Gastrocnemius medialis (tissue), 4 donors: ENCODE data around the gene MAP2. TPM values are rescaled to one million over a fixed set of nuclear protein-coding genes. Genes with fewer than 3 reads are reported as not detected.

Experiments used
- ATAC-seq, 2 donors: fragments of 150-250 bp; one replicate each; pipeline ENCODE4 v1.9.1; 2016
- DNase-seq, 2 donors: peaks; one replicate each; pipeline ENCODE4 v3.0.0-alpha.2; 2019
- H3K27ac ChIP-seq, 4 donors: fragments of 200-600 bp; sonication (generic); 1 replicate in 1 of 4; 2 replicates in 3 of 4; pipeline ENCODE4 v1.5.1; 2016 to 2018; ENCODE audit warnings: mild to moderate bottlenecking in 2 of 4, moderate library complexity in 1 of 4
- H3K27me3 ChIP-seq, 3 donors: fragments of 200-600 bp; sonication (generic) in 2 of 3; 1 replicate in 1 of 3; 2 replicates in 2 of 3; pipeline versions ENCODE4 v1.5.1 to v1.6.0; 2016 to 2019; ENCODE audit warnings: mild to moderate bottlenecking in 1 of 3, moderate library complexity in 1 of 3
- H3K36me3 ChIP-seq, 2 donors: fragments of 200-600 bp; sonication (generic) in 1 of 2; one replicate each; pipeline ENCODE4 v1.5.1; 2017 to 2018
- H3K4me1 ChIP-seq, 2 donors: fragments of 200-600 bp; sonication (generic) in 1 of 2; one replicate each; pipeline ENCODE4 v1.5.1; 2016 to 2017; ENCODE audit warnings: mild to moderate bottlenecking in 2 of 2
- H3K4me3 ChIP-seq, 4 donors: fragments of 200-600 bp; sonication (generic) in 3 of 4; 1 replicate in 1 of 4; 2 replicates in 3 of 4; pipeline ENCODE4 v1.5.1; 2016 to 2019; ENCODE audit warnings: mild to moderate bottlenecking in 2 of 4
- H3K9me3 ChIP-seq, 3 donors: fragments of 200-600 bp; sonication (generic) in 2 of 3; 1 replicate in 1 of 3; 2 replicates in 2 of 3; pipeline ENCODE4 v1.5.1; 2016 to 2019
- POLR2A ChIP-seq, 2 donors: fragments of 450-650 bp; IDR thresholded peaks; one replicate each; pipeline ENCODE4 v1.6.1; 2017; ENCODE audit warnings: antibody characterized with exemption in 2 of 2, mild to moderate bottlenecking in 2 of 2, moderate library complexity in 2 of 2
- in situ Hi-C, 4 donors: fragments of 200-750 bp; cut with MboI; loops; one replicate each; pipeline versions ENCODE4 v1.15.0 to v1.8.0; 2017; ENCODE audit warnings: low sequenced_read_pairs in 4 of 4
- intact Hi-C: fragments of 100-400 bp; cut with DNase I; formaldehyde crosslinking; loops from one replicate; pipeline ENCODE4 v1.15.1; 2023; ENCODE audit warnings: low total_unique reads
- total RNA-seq, 4 donors: library from RNA; depleted of rRNA; stranded (reverse); fragments of >200 nt; gene quantifications; one replicate each; pipeline versions ENCODE4 v1.1.0 to v1.2.3, GENCODE V29; 2016
- TF ChIP-seq, protein P1 (sequence below), 5 experiments: fragments of 450-650 bp in 3 of 5; fragments of 200-600 bp in 2 of 5; sonication (generic) in 2 of 5; IDR thresholded peaks in 4 of 5; conservative IDR thresholded peaks in 1 of 5; 1 replicate in 4 of 5; 2 replicates in 1 of 5; pipeline ENCODE4 v1.5.1; 2016 to 2019; ENCODE audit warnings: antibody characterized with exemption in 5 of 5, mild to moderate bottlenecking in 3 of 5, moderate library complexity in 3 of 5

MAP2 gene
- total RNA-seq, 4 donors from 2014 or later: 1.8 to 2.7 (median 2.2) TPM

DNA sequence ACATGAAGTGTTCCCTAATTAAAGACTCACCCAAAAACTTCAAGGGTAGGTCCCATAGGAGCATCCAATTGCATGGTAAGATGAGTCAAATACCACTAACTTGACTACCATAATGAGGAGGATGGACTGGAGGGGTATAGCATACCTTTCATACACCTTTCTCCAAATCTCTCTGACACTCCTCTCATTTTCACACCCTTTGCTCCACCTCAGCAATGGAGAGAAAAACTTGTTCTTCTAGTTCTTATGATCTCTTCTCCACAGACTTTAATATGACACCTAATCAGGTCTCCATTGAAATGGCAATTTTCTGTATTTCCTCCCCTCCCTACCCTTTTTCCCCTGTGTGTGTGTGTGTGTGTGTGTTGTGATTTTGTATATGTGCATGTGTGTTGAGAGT is 41.1 kb upstream of the MAP2 start:
- no peaks in the 10 kb centered on the region for H3K9me3 ChIP-seq
- no peaks in the 10 kb centered on the region for H3K27me3 ChIP-seq
- TF ChIP-seq POLR2A (IDR thresholded peaks at IDR 0.05): no peak
- TF ChIP-seq, protein P1, sequence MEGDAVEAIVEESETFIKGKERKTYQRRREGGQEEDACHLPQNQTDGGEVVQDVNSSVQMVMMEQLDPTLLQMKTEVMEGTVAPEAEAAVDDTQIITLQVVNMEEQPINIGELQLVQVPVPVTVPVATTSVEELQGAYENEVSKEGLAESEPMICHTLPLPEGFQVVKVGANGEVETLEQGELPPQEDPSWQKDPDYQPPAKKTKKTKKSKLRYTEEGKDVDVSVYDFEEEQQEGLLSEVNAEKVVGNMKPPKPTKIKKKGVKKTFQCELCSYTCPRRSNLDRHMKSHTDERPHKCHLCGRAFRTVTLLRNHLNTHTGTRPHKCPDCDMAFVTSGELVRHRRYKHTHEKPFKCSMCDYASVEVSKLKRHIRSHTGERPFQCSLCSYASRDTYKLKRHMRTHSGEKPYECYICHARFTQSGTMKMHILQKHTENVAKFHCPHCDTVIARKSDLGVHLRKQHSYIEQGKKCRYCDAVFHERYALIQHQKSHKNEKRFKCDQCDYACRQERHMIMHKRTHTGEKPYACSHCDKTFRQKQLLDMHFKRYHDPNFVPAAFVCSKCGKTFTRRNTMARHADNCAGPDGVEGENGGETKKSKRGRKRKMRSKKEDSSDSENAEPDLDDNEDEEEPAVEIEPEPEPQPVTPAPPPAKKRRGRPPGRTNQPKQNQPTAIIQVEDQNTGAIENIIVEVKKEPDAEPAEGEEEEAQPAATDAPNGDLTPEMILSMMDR (IDR thresholded peaks at IDR 0.05 in 4 of 5, conservative IDR thresholded peaks at IDR 0.05 in 1 of 5): no peak
- in situ Hi-C loops: no loop called here
- H3K36me3 ChIP-seq: no peaks in the 10 kb centered on the region
- intact Hi-C loops: no loop called here
- ATAC-seq: no peak
- H3K4me3 ChIP-seq: no peak overlapping the region
- H3K27ac ChIP-seq: no peak overlapping the region
- no peak for DNase-seq
- H3K4me1 ChIP-seq: no peaks in the 10 kb centered on the region

DNA sequence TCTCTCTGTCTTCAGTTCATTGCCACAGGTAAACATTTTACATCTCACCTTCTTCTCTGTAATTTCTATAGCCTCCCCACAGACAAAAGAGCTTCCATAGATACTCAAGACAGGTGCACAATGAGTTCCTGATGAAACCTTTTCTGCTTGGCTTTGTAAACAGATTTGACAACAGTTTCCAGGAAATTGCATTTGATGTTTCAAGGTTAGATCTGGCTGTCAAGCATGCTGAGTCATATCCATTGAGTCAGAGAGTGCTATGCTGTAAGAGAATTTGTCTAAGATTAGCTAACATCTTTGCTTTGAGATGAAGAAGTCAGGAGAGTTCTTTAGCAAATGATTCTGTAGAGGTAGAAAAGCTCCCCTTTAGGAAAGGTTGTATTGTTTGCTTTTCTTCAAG is 40.6 kb upstream of the MAP2 start:
- no peaks in the 10 kb centered on the region for H3K36me3 ChIP-seq
- no peak overlapping the region for H3K4me3 ChIP-seq
- in situ Hi-C loops: no loop called here
- no peak for ATAC-seq
- H3K27ac ChIP-seq: no peak overlapping the region
- H3K27me3 ChIP-seq: no peaks in the 10 kb centered on the region
- DNase-seq: no peak
- TF ChIP-seq, protein P1 (IDR thresholded peaks at IDR 0.05 in 4 of 5, conservative IDR thresholded peaks at IDR 0.05 in 1 of 5): no peak
- no peak for TF ChIP-seq POLR2A (IDR thresholded peaks at IDR 0.05)
- no peaks in the 10 kb centered on the region for H3K4me1 ChIP-seq
- no peaks in the 10 kb centered on the region for H3K9me3 ChIP-seq
- intact Hi-C loops: no loop called here

DNA sequence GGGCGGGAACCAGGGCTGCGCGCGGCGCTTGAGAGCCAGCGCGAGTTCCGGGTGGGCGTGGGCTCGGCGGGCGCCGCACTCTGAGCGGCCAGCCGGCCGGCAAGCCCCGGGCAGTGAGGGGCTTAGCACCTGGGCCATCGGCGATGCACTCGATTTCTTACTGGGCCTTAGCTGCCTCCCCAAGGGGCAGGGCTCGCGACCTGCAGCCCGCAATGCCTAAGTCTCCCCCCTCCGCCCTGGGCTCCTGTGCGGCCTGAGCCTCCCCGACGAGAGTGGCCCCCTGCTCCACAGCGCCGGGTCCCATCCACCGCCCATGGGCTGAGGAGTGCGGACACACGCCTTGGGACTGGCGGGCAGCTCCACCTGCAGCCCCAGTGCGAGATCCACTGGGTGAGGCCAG is 36.5 kb upstream of the MAP2 start:
- H3K36me3 ChIP-seq: no peaks in the 10 kb centered on the region
- H3K27ac ChIP-seq: no peak overlapping the region
- DNase-seq (no peak), ATAC-seq (no peak)
- intact Hi-C loops (no loop called here), in situ Hi-C loops (no loop called here)
- H3K27me3 ChIP-seq: no peaks in the 10 kb centered on the region
- TF ChIP-seq, protein P1 (IDR thresholded peaks at IDR 0.05 in 4 of 5, conservative IDR thresholded peaks at IDR 0.05 in 1 of 5): no peak
- no peak for TF ChIP-seq POLR2A (IDR thresholded peaks at IDR 0.05)
- no peak overlapping the region for H3K4me3 ChIP-seq
- no peaks in the 10 kb centered on the region for H3K4me1 ChIP-seq
- H3K9me3 ChIP-seq: no peaks in the 10 kb centered on the region

GRCh38 chr2:209388446-209389037 is 35.3 kb upstream of the MAP2 start:
- no peaks in the 10 kb centered on the region for H3K4me1 ChIP-seq
- intact Hi-C loops: no loop called here
- DNase-seq (no peak), ATAC-seq (no peak)
- H3K27ac ChIP-seq: no peak overlapping the region
- no peak overlapping the region for H3K4me3 ChIP-seq
- no peak for TF ChIP-seq POLR2A (IDR thresholded peaks at IDR 0.05)
- no peaks in the 10 kb centered on the region for H3K36me3 ChIP-seq
- in situ Hi-C loops: no loop called here
- no peaks in the 10 kb centered on the region for H3K9me3 ChIP-seq
- no peaks in the 10 kb centered on the region for H3K27me3 ChIP-seq

- in situ Hi-C loops (no loop called here), intact Hi-C loops (no loop called here)
- ATAC-seq (no peak), DNase-seq (no peak)
- no peak for TF ChIP-seq POLR2A (IDR thresholded peaks at IDR 0.05)
- TF ChIP-seq, protein P1 (IDR thresholded peaks at IDR 0.05 in 4 of 5, conservative IDR thresholded peaks at IDR 0.05 in 1 of 5): no peak
- Histone ChIP-seq H3K4me1 (no peaks in the 10 kb centered on the region), H3K27me3 (no peaks in the 10 kb centered on the region), H3K27ac (no peak overlapping the region), H3K9me3 (no peaks in the 10 kb centered on the region), H3K4me3 (no peak overlapping the region), H3K36me3 (no peaks in the 10 kb centered on the region)
Observed at GRCh38 chr2:209389171-209389618, 34.7 kb upstream of the MAP2 start.
